ENCODE data around the gene TET2.

Gene TET2

DNA sequence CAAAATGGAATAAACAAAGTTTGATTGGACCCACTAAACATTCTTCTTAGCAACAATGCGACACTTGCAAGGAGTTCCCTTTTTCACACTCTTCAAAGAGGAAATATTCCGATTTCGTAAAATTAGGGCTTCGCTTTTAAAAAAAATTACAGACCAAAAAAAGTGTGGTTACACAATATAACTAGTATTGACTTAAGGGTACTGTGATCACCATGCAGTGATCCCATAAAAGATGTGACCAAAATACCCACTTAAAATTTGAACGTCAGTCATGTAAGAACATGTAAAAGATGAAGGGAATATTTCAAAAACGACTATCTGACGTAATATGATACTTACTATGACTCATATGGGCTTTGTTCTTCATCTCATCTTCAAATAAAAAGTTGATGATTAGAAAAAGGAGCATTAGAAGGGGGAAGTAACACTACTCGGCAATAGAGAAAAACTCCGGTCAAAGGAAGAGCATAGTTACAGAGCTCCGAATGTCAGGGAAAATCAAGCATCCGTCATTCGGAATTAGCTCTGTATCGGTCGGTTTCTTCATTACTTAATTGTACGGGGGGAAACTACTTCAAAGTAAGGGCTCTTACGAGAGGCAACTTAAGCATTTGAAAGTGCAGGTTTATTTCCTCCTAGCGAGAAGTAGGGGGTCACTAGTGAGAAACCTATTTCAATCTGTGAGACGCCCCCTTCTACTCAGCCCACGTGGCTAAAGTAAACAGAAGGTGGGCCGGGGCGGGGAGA, 1.3 kb upstream of the TET2 start:
- no peak for DNase-seq

DNA sequence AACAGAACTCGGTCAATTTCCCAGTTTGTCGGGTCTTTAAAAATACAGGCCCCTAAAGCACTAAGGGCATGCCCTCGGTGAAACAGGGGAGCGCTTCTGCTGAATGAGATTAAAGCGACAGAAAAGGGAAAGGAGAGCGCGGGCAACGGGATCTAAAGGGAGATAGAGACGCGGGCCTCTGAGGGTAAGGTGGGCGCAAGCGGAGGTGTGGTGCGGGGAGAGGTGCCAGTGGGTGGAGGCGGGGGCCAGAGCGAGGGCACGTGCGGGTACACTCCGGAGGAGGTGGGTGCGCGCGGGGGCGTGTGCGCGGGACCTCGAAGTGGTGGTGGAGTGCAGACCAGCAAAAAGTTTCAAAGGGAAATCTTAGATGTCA, 787 bp upstream of the TET2 start:
- DNase-seq = peak; percentile 49

DNA sequence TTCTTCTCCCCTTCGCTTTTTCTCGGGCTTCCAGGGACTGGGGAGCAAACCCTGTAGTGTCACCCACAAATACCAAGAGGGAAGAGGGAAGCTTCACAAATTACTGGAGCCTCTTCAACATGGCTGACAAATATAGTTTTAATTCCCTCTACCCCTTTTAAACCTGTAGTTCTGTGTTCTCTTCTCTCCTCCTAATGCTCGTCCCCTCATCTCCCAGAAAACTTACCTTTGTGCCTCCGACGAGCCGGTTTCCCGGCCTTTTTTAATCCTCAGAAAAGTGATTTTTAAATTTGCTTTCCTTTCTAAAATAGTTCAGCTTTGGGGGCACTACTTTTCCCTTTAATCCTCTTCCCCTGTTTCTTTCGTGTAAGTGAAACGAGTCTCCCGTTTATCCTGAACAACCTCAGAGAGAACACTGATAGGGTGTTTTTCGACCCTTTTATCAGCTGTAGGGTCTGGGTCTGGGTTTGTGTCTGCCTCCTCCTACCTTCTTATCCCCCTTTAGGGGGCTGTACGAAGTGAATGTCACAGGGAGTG, 408 bp downstream of the TET2 start:
- DNase-seq = no peak

DNA sequence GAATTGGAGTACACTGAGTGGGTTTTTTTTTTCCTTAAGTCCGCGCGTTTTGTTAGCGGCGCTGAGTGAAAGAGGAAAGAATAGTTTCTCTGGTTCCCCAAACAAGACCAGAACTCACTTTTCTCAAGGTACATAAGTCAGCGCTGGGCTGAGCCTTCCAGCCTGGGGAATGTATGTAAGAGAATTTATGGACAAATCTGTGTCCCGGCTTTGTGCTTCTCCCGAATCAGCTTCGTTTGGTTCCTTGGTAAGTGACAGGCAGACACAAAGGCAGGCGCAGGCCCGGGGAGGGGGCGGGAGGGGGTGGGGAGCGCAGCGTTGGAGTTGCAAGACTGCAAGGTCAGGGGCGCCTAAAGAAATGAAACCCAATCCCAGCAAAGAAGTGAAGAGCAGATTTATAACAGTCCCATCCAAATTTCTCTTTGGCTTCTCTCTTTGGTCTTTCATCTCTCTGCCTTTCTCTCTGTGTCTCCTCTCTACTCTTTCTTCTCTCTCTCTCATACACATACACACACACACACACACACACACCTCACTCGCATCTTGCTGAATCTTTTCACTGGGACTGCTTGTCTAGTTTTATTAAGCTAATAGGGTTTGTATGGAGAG, 981 bp downstream of the TET2 start:
- peak; percentile 27 for DNase-seq

DNA sequence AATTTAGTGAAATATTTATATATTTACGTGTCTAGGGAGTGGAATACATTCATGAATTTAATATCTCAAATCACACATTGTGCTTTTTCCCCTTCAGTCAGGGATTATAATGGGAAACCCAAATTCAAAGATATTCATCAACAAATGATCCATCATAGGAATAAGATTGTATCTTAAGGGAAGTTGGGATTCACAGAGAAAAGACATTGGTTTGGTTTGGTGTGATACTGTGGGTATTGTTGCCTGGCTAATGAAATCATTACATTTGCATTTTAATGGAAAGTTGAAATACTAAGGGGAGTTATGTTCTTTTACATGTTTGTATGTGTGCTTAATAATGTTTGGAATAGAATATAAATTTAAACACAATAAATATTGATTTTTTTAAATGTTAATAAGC, 1.7 kb downstream of the TET2 start:
- no peak for DNase-seq

DNA sequence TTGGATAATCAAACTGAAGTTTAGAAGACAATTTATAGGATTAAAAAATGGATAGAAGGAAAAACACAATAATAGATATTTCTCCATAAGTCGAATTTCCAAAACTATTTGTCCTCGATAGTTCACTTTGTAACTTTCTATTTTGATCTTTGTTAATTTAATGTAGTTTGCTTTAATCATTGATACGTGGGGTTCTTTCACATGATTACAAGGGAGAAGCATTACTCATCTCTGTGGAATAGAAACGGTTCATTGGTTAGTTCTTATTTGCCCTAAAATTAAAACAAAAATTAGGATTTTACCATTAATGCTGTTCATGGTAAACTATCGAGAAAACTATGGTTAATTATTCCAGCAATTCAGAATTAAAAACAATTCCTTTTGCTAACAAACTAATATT, 2.1 kb downstream of the TET2 start:
- no peak for DNase-seq

DNA sequence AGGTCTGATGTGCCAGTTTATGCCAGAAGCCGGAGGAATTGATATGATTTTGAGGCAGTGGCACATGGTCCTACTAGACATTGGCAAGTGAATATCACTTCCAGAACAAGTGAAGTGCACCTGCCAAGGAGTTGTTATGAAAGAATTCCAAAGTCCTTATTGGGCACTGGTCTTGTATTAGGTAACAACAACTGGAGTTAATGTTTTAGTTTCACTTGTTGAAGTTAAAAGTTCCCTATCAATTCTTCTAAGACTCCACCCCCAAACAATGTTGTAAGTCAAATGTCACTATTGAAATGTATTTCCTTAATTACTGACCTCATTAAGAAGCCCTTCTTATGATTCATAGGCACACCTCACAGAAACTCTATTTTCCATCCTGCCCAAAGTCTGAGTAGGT, 3.1 kb downstream of the TET2 start:
- DNase-seq = no peak

DNA sequence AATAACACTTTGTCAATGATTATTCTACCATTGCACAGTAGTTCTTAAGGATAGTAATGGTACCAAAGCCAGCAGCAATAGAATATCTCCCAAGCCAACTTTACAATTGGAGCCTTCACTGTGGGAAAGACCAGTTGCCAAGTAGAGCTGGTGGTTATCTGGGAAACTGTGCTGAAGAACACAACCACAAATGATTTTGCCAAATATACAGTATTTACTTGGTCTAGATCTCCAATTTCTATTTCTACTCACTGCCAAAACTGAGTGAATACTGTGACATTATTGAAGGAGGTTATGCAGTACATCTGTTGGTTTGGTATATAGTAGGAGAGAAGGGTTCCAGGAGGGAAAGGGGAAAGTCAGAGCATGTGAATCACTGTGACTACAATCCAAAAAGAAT, 3.8 kb downstream of the TET2 start:
- no peak for DNase-seq

DNA sequence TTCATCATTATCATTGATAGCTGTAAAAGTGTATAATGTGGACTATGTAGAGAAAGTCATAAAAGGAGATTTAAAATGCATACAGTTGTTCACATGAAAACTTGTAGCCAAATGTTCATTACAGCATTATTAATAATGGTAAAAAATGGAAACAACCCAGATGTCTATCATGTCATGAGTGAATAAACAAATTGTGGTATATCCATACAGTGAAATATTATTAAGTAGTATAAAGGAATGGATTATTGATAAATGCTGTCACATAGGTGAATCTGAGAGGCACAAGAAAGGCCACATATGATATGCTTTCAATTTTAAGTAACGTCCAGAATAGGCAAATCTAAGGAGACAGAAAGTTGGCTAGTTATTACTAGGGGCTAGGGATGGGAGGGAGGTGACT, 7.1 kb downstream of the TET2 start:
- no peak for DNase-seq

DNA sequence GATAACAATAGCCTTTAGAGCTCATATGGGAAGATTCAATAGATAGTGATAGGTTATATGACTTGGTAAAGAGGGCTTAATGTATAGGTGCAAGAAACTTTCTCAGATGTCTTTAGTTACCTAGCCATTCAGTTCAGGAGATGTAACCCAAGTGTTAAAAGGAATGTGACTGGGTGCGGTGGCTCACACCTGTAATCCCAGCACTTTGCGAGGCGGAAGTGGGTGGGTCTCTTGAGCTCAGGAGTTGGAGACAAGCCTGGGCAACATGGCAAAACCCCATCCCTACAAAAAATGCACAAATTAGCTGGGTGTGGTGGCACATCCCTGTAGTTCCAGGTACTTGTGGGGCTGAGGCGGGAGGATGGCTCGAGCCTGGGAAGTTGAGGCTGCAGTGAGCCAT, 7.9 kb downstream of the TET2 start:
- no peak for DNase-seq

DNA sequence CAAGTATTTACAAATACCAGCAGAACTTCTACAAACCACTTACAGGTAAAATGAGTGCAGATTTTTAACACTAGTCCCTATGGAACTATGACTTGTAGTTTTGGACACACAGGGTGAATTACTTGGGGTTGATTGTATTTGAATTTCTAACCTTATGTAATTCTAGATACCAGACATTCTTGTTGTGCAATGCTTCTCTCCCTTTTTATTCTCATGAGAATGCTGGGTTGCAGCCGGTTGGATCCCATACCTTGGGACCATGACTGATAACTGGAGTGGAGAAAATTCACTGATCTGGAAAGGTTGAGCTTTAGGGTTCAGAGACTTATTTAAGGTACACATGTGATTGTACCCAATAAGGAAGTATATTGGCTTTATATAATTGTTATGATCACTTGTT, 8.8 kb downstream of the TET2 start:
- DNase-seq = no peak

DNA sequence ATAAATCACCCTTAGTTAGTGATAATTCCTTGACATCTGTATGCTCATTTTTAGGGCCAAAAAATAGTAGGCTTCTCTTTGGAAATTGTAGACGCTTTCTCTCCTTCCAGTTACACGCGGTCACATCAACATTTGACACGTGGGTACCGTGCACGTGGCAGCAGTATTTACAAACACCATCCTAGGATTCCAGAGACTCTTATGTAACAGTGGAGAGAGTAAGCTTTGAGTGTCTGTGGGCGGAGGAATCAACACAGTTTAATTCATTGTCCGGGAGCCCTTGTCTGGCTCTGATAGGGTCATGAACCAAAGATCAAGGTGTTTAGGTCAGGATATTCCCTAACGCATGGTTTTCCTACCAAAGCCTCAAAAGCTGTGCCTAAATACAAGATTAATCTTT, 12.2 kb downstream of the TET2 start:
- DNase-seq = no peak

DNA sequence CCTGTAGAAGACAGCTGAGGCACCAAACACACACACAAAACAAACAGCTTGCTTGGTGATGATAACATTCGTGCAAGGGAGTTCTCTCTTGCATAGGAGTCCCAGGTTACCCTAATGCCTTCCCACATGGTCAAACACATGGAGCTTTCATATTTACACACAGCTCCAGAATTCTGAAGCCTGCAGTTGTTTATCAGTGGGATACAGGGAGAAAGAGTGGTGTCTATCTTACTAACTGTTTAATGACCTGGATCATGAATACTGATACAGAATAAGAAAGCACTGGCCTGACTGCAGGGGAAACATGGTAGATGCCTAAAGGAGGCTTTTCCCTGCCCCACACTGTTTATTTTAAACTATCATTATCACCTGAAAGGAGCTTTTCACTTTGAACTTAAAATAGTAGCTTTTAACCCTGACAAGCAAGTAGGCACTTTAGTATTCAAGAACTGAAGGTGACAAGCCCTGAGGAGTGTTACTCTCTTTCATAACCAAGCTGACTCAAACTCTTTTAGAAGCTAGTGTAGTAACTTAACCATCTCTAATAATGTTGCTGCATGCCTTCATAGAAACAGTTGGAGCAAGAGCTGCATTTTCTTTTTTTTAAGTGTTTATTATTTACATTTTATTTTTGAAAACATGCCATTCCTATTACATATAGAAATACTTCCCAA, 15.6 kb downstream of the TET2 start:
- DNase-seq = no peak

DNA sequence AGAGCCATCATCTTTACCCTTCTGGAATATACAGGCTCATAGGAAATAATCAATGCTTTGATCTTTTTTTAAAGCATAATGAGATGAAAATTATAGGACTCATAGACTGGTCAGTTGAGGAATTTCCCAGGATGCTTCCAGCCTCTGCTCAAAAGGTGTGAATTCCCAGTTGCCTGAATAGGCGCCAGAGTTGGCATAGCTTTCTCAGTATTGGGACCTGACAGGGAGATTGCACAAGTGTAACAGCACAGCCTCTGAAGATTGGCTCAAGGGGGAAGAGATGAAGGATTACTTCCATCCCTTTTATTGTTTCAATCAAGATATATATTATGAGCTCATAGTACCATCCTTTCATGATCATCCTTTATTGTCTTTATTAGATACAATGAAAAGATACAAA, 17.9 kb downstream of the TET2 start:
- DNase-seq = no peak

DNA sequence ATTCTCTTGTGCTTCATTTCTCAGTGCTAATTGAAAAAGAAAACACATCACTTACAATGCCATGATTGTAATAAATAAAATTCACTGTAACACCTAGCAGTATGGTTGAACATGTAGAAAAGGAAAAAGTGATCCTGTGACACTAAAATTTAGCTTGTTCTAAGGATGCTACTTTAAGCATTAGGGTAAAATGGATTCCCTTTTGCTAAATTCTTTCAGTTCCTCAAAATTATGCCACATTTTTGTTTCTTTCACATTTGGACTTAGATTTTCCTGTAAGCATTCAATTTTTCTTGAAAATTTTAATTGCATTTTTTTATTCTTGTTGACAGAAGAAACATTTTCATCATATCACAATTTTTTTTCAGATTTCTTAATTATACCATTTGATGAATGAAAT, 19.4 kb downstream of the TET2 start:
- no peak for DNase-seq

DNA sequence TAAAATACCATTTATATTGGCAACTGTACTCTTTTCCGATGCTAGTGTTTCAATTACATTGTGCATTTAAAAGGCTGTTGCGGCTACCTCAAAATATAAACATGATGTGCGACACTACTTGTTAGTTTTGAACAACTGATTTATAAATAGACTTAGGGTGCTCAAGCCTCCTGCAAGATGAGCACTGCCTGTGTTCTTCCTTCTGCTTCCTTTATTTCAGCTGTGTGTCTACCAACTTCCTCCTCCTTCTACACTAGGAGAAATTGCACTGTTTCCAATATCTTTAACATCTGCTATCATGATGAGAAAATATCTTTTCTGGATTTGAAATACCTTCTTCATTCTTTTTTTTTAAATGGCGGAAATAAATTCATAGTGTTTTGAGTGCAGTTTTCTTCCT, 24.0 kb downstream of the TET2 start:
- DNase-seq = no peak

DNA sequence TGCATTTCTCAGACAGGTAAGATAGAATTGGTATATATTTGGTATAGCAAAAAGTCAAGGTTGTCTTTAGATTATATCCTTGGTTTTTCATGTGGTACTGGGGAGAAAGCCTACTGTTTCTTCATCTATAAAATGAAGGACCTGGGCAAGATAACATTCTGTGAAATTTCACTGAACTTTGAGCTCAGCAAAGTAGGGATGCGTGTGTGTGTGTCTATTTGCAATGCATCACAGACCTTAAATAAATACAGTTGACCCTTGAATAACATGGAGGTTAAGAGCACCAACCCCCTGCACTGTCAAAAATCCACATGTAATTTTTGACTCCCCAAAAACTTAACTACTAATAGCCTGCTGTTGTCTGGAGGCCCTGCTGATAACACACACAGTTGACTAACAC, 25.2 kb downstream of the TET2 start:
- DNase-seq = no peak

DNA sequence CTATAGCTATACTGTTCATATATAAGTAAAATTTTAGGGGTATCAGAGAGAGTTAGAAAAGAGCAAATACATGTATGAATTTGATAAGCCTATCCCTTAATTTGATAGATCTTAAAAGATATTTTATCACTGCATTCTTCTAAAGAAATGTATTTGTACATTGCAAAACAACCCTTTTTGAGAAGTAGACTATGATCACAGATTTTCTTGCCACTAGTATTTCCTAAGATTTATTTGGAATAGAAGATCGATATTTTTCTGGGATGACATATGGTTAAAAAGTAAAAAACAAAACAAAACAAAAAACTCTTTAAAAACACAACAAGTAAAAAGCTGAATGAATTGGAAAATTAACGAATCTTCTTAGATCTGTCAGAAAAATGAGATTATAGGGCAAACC, 27.4 kb downstream of the TET2 start:
- no peak for DNase-seq

DNA sequence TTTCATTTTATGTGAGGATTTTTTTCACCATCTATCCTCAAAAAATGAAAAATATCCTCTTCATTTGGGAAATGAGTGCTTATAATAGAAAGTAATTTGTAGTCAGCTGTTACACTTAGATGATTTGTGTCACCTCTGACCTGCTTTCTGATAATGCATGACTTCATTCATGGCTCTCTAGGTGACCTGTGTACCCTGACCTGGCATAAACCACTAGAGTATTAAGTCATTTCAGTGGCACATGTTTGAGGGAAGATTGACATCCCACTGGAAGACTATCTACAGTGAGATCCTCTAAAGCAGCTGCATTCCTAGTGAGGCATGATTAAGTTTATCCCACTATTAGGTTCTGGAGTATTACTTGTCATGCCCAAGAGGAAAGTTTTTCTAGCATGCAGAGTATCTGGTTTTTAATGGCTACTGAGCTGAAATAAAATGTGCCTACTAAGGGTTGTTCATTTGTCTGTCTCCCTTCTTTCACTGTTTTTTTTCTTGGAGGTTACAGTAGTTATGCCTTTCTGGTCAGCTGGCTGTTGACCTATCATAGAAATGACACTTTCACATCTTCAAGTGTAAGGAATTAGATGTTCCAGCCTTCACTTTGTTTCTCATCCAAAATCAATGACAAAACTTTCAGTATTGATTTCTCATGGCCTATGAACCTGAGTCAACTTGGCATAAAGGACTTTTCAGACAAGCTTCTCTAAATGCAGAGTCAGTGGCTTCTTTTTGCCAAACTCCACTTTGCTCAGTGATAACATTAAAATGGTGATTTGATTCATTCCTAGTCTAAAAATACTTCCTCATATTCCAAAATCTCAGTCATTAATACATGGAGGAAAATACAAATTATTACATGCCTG, 33.1 kb downstream of the TET2 start:
- DNase-seq = no peak

DNA sequence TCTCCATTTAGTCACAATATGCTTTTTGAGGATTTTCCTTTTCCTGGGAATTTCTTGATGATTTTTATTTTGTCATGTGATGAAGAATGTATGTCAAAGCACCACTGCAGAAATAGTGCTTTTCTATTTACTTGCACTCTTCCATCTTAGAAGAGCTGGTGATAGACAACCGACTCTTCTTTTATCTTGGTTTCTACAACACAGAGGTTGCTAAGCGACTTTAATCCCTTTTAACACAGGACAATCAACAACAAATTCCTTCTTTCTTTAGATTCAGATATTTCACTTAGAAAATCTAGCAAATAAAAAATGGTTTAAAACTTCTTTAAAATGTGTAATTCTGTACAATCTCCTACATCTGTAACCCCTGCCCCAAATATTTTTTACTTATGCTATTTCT, 34.6 kb downstream of the TET2 start:
- DNase-seq = no peak

DNA sequence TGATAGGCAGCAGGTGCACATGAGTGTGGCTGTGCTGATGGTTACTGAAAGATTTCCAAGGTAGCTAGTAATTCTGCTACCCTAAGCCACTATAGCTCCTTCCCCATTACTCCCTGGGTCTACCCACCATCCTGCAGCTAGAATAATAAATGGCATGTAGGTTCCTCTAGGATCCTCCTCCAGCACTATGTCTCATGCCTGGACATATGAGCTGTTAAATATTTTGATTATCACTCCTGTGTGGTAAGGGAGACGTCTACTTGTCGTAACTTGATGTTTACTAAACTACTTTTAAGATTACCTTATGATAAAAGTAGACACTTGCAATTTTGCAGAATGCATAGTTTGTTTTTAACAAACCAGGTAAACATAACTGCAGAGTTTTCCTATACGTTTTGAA, 35.5 kb downstream of the TET2 start:
- no peak for DNase-seq

DNA sequence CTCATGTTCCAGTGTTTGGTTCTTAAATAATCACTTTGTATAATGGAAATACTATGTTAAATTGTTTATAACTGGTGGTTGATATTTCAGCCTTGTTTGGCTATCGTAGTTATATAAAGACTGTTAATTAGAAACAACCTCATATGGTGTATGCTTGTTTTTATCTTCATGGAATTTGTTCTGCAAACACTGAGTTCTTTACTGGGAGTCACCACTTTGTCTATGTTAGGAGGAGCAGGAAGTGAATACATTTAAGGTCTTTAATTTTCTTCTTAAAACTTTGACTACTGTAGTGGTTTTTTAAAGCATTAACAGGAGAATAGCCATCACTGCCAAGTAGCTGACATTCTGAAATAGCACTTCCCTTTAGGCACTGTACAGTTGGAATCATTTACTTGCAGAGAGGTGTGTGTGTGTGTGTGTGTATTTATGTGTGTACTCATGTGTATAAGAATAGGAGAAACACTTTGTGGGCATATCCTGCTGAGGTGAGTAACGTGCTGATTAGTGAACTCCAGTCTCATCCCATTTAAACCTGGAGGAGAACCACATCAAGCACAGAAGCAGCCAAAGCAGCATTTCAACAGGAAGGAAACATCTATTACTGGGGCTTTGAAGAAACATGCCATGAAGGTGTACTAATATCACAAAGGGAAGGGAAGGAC, 37.8 kb downstream of the TET2 start:
- DNase-seq = no peak

DNA sequence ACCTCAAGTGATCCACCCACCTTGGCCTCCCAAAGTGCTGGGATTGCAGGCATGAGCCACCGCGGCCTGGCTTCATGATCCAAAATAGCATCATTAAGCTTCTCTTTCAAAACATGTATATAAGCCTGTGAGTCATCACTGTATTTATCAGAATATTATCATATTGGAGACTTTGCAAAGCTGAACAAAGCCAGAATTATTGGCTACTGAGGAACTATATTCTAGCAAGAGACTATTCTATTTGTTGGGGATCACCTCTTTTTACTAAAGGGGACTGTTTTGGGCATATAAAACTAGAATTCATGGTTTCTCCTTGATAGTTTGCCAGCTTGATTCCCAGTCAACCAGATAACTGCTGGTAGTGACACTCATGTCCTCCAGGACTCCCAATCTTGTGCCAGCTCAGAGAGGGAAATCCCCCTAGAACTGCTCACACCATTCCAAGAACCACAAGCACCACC, 40.1 kb downstream of the TET2 start:
- DNase-seq = no peak
